Amygdala (tissue), 56 donors: ENCODE measurements around the gene EMP3.
A peak's percentile ranks its signal among the peaks of the same experiment; 100 is the strongest.

Experiments
- DNase-seq, 56 donors: peaks; one replicate each; lab custom pipeline; 2025; lab: John Stamatoyannopoulos, UW

Gene EMP3

GRCh38 chr19:48342841-48343540, 17.6 kb downstream of the EMP3 start:
- no peak for DNase-seq

- DNase-seq = no peak
These were observed 19.5 kb downstream of the EMP3 start for GRCh38 chr19:48344892-48345291.

GRCh38 chr19:48346191-48346590, 20.8 kb downstream of the EMP3 start:
- no peak for DNase-seq

GRCh38 chr19:48348045-48348444, 22.7 kb downstream of the EMP3 start:
- peak in 2 of 56 donors; percentile 6 to 34 for DNase-seq

- no peak for DNase-seq
These were observed 23.4 kb downstream of the EMP3 start for GRCh38 chr19:48348737-48349136.

GRCh38 chr19:48350856-48351255, 25.5 kb downstream of the EMP3 start:
- no peak for DNase-seq

GRCh38 chr19:48351341-48351752, 26.0 kb downstream of the EMP3 start:
- peak in 28 of 56 donors; percentile 1 to 62 (median 13) for DNase-seq

GRCh38 chr19:48353677-48354076, 28.3 kb downstream of the EMP3 start:
- DNase-seq = no peak

- peak in 1 of 56 donors; percentile 15 for DNase-seq
These were observed 29.1 kb downstream of the EMP3 start for GRCh38 chr19:48354332-48354992.

- no peak for DNase-seq
These were observed 30.1 kb downstream of the EMP3 start for GRCh38 chr19:48355365-48355954.

GRCh38 chr19:48359123-48359522, 33.8 kb downstream of the EMP3 start:
- no peak for DNase-seq

GRCh38 chr19:48361912-48362311, 36.6 kb downstream of the EMP3 start:
- no peak for DNase-seq

GRCh38 chr19:48362716-48363499, 37.6 kb downstream of the EMP3 start:
- peak; percentile 46 to 98 (median 94) for DNase-seq

- DNase-seq = peak in 16 of 56 donors; percentile 49 to 86 (median 68)
These were observed 38.1 kb downstream of the EMP3 start for GRCh38 chr19:48363500-48363809.

GRCh38 chr19:48363810-48364597, 38.7 kb downstream of the EMP3 start, which contains the start of the genes SYNGR4 and TMEM143:
Gene SYNGR4, plus strand, starts transcription at chr19:48364367. Its CDS starts 1,476 bp downstream, at chr19:48365843.
Gene TMEM143, minus strand, starts transcription at chr19:48363940. Its CDS starts 20 bp downstream, at chr19:48363920.
- DNase-seq = peak; percentile 94 to 100 (median 98)

- no peak for DNase-seq
These were observed 39.4 kb downstream of the EMP3 start for GRCh38 chr19:48364598-48365348.

- no peak for DNase-seq
These were observed 40.2 kb downstream of the EMP3 start for GRCh38 chr19:48365602-48366001.

- no peak for DNase-seq
These were observed 42.5 kb downstream of the EMP3 start for GRCh38 chr19:48367855-48368254.

GRCh38 chr19:48368936-48369335, 43.6 kb downstream of the EMP3 start:
- DNase-seq = no peak
